ENCODE results near the gene PTTG1.

The PTTG1 gene

GRCh38 chr5:160450164-160450932 is 28.7 kb downstream of the PTTG1 start:
- Histone ChIP-seq H3K4me1 (ENCODE audit: insufficient read depth, low read length) (no peaks in the 10 kb centered on the region), H3K4me3 (ENCODE audit: low read length) (no peak overlapping the region), H2AFZ (ENCODE audit: low read depth, low read length) (no peak overlapping the region)

GRCh38 chr5:160451281-160451680 is 29.6 kb downstream of the PTTG1 start:
- Histone ChIP-seq H3K4me1 (ENCODE audit: insufficient read depth, low read length) (no peaks in the 10 kb centered on the region), H3K9me3 (ENCODE audit: low read length) (no peaks in the 10 kb centered on the region), H2AFZ (ENCODE audit: low read depth, low read length) (no peak overlapping the region), H3K4me3 (ENCODE audit: low read length) (no peak overlapping the region), H3K36me3 (ENCODE audit: insufficient read depth, low read length) (no peaks in the 10 kb centered on the region), H3K27me3 (ENCODE audit: insufficient read depth, low read length) (no peaks in the 10 kb centered on the region)

More at GRCh38 chr5:160450164-160450932, 28.7 kb downstream of the PTTG1 start:
- no peaks in the 10 kb centered on the region for H3K9me3 ChIP-seq (ENCODE audit: low read length)
- H3K36me3 ChIP-seq (ENCODE audit: insufficient read depth, low read length), result no peaks in the 10 kb centered on the region
- no peaks in the 10 kb centered on the region for H3K27me3 ChIP-seq (ENCODE audit: insufficient read depth, low read length)

GRCh38 chr5:160452036-160452435 is 30.4 kb downstream of the PTTG1 start:
- Histone ChIP-seq H3K4me1 (ENCODE audit: insufficient read depth, low read length) (no peaks in the 10 kb centered on the region), H3K9me3 (ENCODE audit: low read length) (no peaks in the 10 kb centered on the region), H2AFZ (ENCODE audit: low read depth, low read length) (no peak overlapping the region), H3K4me3 (ENCODE audit: low read length) (no peak overlapping the region), H3K27me3 (ENCODE audit: insufficient read depth, low read length) (no peaks in the 10 kb centered on the region), H3K36me3 (ENCODE audit: insufficient read depth, low read length) (no peaks in the 10 kb centered on the region)

GRCh38 chr5:160452795-160453194 is 31.1 kb downstream of the PTTG1 start:
- H3K27me3 ChIP-seq (ENCODE audit: insufficient read depth, low read length), result no peaks in the 10 kb centered on the region
- H3K4me1 ChIP-seq (ENCODE audit: insufficient read depth, low read length), result no peaks in the 10 kb centered on the region
- no peak overlapping the region for H2AFZ ChIP-seq (ENCODE audit: low read depth, low read length)
- H3K4me3 ChIP-seq (ENCODE audit: low read length), result no peak overlapping the region
- no peaks in the 10 kb centered on the region for H3K9me3 ChIP-seq (ENCODE audit: low read length)
- no peaks in the 10 kb centered on the region for H3K36me3 ChIP-seq (ENCODE audit: insufficient read depth, low read length)

GRCh38 chr5:160453751-160454150 is 32.1 kb downstream of the PTTG1 start:
- H3K4me3 ChIP-seq (ENCODE audit: low read length), result no peak overlapping the region
- no peaks in the 10 kb centered on the region for H3K36me3 ChIP-seq (ENCODE audit: insufficient read depth, low read length)
- H3K27me3 ChIP-seq (ENCODE audit: insufficient read depth, low read length), result no peaks in the 10 kb centered on the region
- H3K9me3 ChIP-seq (ENCODE audit: low read length), result no peaks in the 10 kb centered on the region
- H2AFZ ChIP-seq (ENCODE audit: low read depth, low read length), result no peak overlapping the region
- H3K4me1 ChIP-seq (ENCODE audit: insufficient read depth, low read length), result no peaks in the 10 kb centered on the region

- no peak overlapping the region for H3K4me3 ChIP-seq (ENCODE audit: low read length)
- no peaks in the 10 kb centered on the region for H3K4me1 ChIP-seq (ENCODE audit: insufficient read depth, low read length)
- H3K9me3 ChIP-seq (ENCODE audit: low read length), result no peaks in the 10 kb centered on the region
- no peak overlapping the region for H2AFZ ChIP-seq (ENCODE audit: low read depth, low read length)
- H3K36me3 ChIP-seq (ENCODE audit: insufficient read depth, low read length), result no peaks in the 10 kb centered on the region
- H3K27me3 ChIP-seq (ENCODE audit: insufficient read depth, low read length), result no peaks in the 10 kb centered on the region
Measured at GRCh38 chr5:160455600-160455999, 33.9 kb downstream of the PTTG1 start.

- Histone ChIP-seq H3K36me3 (ENCODE audit: insufficient read depth, low read length) (no peaks in the 10 kb centered on the region), H3K9me3 (ENCODE audit: low read length) (no peaks in the 10 kb centered on the region), H3K27me3 (ENCODE audit: insufficient read depth, low read length) (no peaks in the 10 kb centered on the region), H2AFZ (ENCODE audit: low read depth, low read length) (no peak overlapping the region), H3K4me1 (ENCODE audit: insufficient read depth, low read length) (no peaks in the 10 kb centered on the region), H3K4me3 (ENCODE audit: low read length) (no peak overlapping the region)
Measured at GRCh38 chr5:160456480-160457177, 35.0 kb downstream of the PTTG1 start.

- Histone ChIP-seq H3K27me3 (ENCODE audit: insufficient read depth, low read length) (no peaks in the 10 kb centered on the region), H3K36me3 (ENCODE audit: insufficient read depth, low read length) (no peaks in the 10 kb centered on the region), H3K4me3 (ENCODE audit: low read length) (no peak overlapping the region), H3K9me3 (ENCODE audit: low read length) (no peaks in the 10 kb centered on the region), H2AFZ (ENCODE audit: low read depth, low read length) (no peak overlapping the region), H3K4me1 (ENCODE audit: insufficient read depth, low read length) (no peaks in the 10 kb centered on the region)
Measured at GRCh38 chr5:160457252-160457651, 35.6 kb downstream of the PTTG1 start.

GRCh38 chr5:160458806-160459800 is 37.4 kb downstream of the PTTG1 start:
- no peaks in the 10 kb centered on the region for H3K36me3 ChIP-seq (ENCODE audit: insufficient read depth, low read length)
- no peaks in the 10 kb centered on the region for H3K9me3 ChIP-seq (ENCODE audit: low read length)
- H3K4me1 ChIP-seq (ENCODE audit: insufficient read depth, low read length), result no peaks in the 10 kb centered on the region
- no peak overlapping the region for H3K4me3 ChIP-seq (ENCODE audit: low read length)
- H3K27me3 ChIP-seq (ENCODE audit: insufficient read depth, low read length), result no peaks in the 10 kb centered on the region
- no peak overlapping the region for H2AFZ ChIP-seq (ENCODE audit: low read depth, low read length)

- Histone ChIP-seq H3K27me3 (ENCODE audit: insufficient read depth, low read length) (no peaks in the 10 kb centered on the region), H3K36me3 (ENCODE audit: insufficient read depth, low read length) (no peaks in the 10 kb centered on the region), H3K4me3 (ENCODE audit: low read length) (no peak overlapping the region), H3K4me1 (ENCODE audit: insufficient read depth, low read length) (no peaks in the 10 kb centered on the region), H3K9me3 (ENCODE audit: low read length) (no peaks in the 10 kb centered on the region), H2AFZ (ENCODE audit: low read depth, low read length) (no peak overlapping the region)
Measured at GRCh38 chr5:160460377-160461049, 38.9 kb downstream of the PTTG1 start.

- Histone ChIP-seq H3K9me3 (ENCODE audit: low read length) (no peaks in the 10 kb centered on the region), H3K36me3 (ENCODE audit: insufficient read depth, low read length) (no peaks in the 10 kb centered on the region), H3K4me1 (ENCODE audit: insufficient read depth, low read length) (no peaks in the 10 kb centered on the region), H2AFZ (ENCODE audit: low read depth, low read length) (no peak overlapping the region), H3K4me3 (ENCODE audit: low read length) (no peak overlapping the region), H3K27me3 (ENCODE audit: insufficient read depth, low read length) (no peaks in the 10 kb centered on the region)
Measured at GRCh38 chr5:160461378-160461777, 39.7 kb downstream of the PTTG1 start.

- Histone ChIP-seq H3K4me1 (ENCODE audit: insufficient read depth, low read length) (no peaks in the 10 kb centered on the region), H3K36me3 (ENCODE audit: insufficient read depth, low read length) (no peaks in the 10 kb centered on the region), H3K4me3 (ENCODE audit: low read length) (no peak overlapping the region), H2AFZ (ENCODE audit: low read depth, low read length) (no peak overlapping the region), H3K27me3 (ENCODE audit: insufficient read depth, low read length) (no peaks in the 10 kb centered on the region), H3K9me3 (ENCODE audit: low read length) (no peaks in the 10 kb centered on the region)
Measured at GRCh38 chr5:160462167-160462566, 40.5 kb downstream of the PTTG1 start.
